CD4-positive, alpha-beta memory T cell (primary cell): ENCODE data around the gene OSBP2. TPM values are rescaled to one million over a fixed set of nuclear protein-coding genes. Genes with fewer than 3 reads are reported as not detected.

Source experiments
- CTCF ChIA-PET: fragments of 350-600 bp; sonication (Branson Sonifier 250); formaldehyde crosslinking; loops from one replicate; lab custom pipeline; 2021; ENCODE audit warnings: inconsistent platforms; ENCODE audit not compliant: partially characterized antibody; lab: Charles Lee
- POLR2A ChIA-PET: fragments of 350-600 bp; sonication (Branson Sonifier 250); formaldehyde crosslinking; loops from one replicate; lab custom pipeline; 2021; ENCODE audit not compliant: partially characterized antibody; lab: Charles Lee
- DNase-seq, 5 donors: peaks; one replicate each; pipeline versions ENCODE4 v3.0.0 to v3.0.0-alpha.2; 2020 to 2022; ENCODE audit warnings: mixed read lengths in 1 of 5
- H3K27ac ChIP-seq: one replicate; pipeline ENCODE4 v1.7.0; 2013; ENCODE audit warnings: low read depth, low read length
- H3K27me3 ChIP-seq: 2 replicates; pipeline ENCODE4 v1.7.0; 2013; ENCODE audit warnings: mild to moderate bottlenecking, low read length, moderate library complexity; ENCODE audit not compliant: insufficient read depth
- H3K36me3 ChIP-seq: 2 replicates; pipeline ENCODE4 v1.7.0; 2013; ENCODE audit warnings: mild to moderate bottlenecking, low read length, moderate library complexity; ENCODE audit not compliant: insufficient read depth
- H3K4me1 ChIP-seq: 2 replicates; pipeline ENCODE4 v1.7.0; 2013; ENCODE audit warnings: mild to moderate bottlenecking, low read length, moderate library complexity; ENCODE audit not compliant: insufficient read depth
- H3K4me3 ChIP-seq, 2 donors: one replicate each; pipeline ENCODE4 v1.7.0; 2013; ENCODE audit warnings: low read length in 2 of 2, mild to moderate bottlenecking in 1 of 2
- H3K9me3 ChIP-seq, 2 donors: one replicate each; pipeline ENCODE4 v1.7.0; 2013; ENCODE audit warnings: low read length in 2 of 2, control low read depth in 1 of 2; ENCODE audit not compliant: control insufficient read depth in 1 of 2
- H3K27ac Mint-ChIP-seq, 7 donors: one replicate each; pipeline ENCODE4 v1.8.0; 2020 to 2021; ENCODE audit warnings: mixed read lengths in 7 of 7, mild to moderate bottlenecking in 6 of 7, inconsistent platforms in 3 of 7, moderate library complexity in 3 of 7
- H3K27me3 Mint-ChIP-seq, 2 donors: one replicate each; pipeline ENCODE4 v1.8.0; 2020 to 2021; ENCODE audit warnings: mixed read lengths in 2 of 2
- H3K36me3 Mint-ChIP-seq, 2 donors: one replicate each; pipeline ENCODE4 v1.8.0; 2020 to 2021; ENCODE audit warnings: mixed read lengths in 2 of 2, inconsistent platforms in 1 of 2, mild to moderate bottlenecking in 1 of 2
- H3K4me1 Mint-ChIP-seq, 4 donors: one replicate each; pipeline ENCODE4 v1.8.0; 2020 to 2021; ENCODE audit warnings: mixed read lengths in 4 of 4, mild to moderate bottlenecking in 1 of 4
- H3K4me3 Mint-ChIP-seq, 8 donors: one replicate each; pipeline ENCODE4 v1.8.0; 2020 to 2021; ENCODE audit warnings: mixed read lengths in 8 of 8, mild to moderate bottlenecking in 7 of 8, moderate library complexity in 6 of 8, inconsistent platforms in 3 of 8
- H3K9me3 Mint-ChIP-seq, 8 donors: one replicate each; pipeline ENCODE4 v1.8.0; 2020 to 2021; ENCODE audit warnings: mixed read lengths in 8 of 8, mild to moderate bottlenecking in 5 of 8, inconsistent platforms in 3 of 8, moderate library complexity in 1 of 8
- intact Hi-C: fragments of 100-400 bp; cut with micrococcal nuclease; formaldehyde crosslinking; loops from one replicate; pipeline ENCODE4 v1.15.1; 2023
- polyA plus RNA-seq, 2 donors: library from polyadenylated mRNA; unstranded; fragments of 300-500 nt; fragmentation: Illumina TruSeq; gene quantifications; one replicate each; pipeline ENCODE4 v1.2.3, GENCODE V29; 2021
- total RNA-seq, 2 experiments: library from RNA; stranded (reverse); gene quantifications; one replicate each; pipeline ENCODE4 v1.2.3, GENCODE V29; 2021

OSBP2 gene
- total and polyA plus RNA-seq, 4 experiments from 2014 or later, result 0.39 to 1.3 (median 0.74) TPM

DNA sequence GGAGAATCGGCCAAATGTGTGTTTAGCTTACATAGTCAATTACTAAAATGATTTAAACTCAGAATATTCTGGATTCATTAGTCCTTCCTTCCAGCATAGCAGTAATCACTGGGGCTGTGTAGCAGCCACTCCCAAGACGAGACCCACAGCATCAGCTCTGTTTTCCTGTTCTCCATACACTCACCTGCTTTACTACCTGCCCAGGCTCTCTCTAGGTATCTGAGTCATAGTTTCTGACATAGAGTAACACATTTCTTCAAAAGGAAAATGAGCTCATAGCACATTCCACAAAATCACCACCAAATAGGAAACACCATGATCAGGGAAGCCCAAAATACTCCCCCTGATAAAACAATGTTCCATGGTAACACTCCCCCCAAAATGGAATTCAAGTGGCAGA is 251.0 kb downstream of the OSBP2 start:
- H3K36me3 Mint-ChIP-seq, result peaks cover 53 to 54% of the 10 kb centered on the region in 2 donors
- H3K4me3 Mint-ChIP-seq, result peak overlapping the region in 1 of 8 donors; percentile 8
- H3K27ac Mint-ChIP-seq, result peak overlapping the region in 4 of 7 donors; percentile 5 to 87 (median 54)
- H3K27me3 Mint-ChIP-seq, result no peaks in the 10 kb centered on the region
- no peak overlapping the region for H3K27ac ChIP-seq
- H3K4me1 Mint-ChIP-seq, result peaks cover 39 to 62% (median 49%) of the 10 kb centered on the region in 4 donors
- peaks cover 31% of the 10 kb centered on the region for H3K36me3 ChIP-seq
- H3K9me3 ChIP-seq, result no peaks in the 10 kb centered on the region
- H3K9me3 Mint-ChIP-seq, result no peaks in the 10 kb centered on the region
- CTCF ChIA-PET, result interaction anchor here (0.9 to 4.5 kb wide), 5 partner anchors 23 to 333 kb away, joined by 3 to 54 read pairs (median 15); partner anchors contain the start of genes MORC2 and TUG1
- H3K4me1 ChIP-seq, result peaks cover 47% of the 10 kb centered on the region
- intact Hi-C loops, result no loop called here
- H3K4me3 ChIP-seq, result no peak overlapping the region
- H3K27me3 ChIP-seq, result no peaks in the 10 kb centered on the region
- POLR2A ChIA-PET, result interaction anchor here (1.1 to 2.9 kb wide), 3 partner anchors 23 to 139 kb away, joined by 6 to 24 read pairs (median 12); partner anchors contain the start of genes MORC2 and TUG1
- no peak for DNase-seq

DNA sequence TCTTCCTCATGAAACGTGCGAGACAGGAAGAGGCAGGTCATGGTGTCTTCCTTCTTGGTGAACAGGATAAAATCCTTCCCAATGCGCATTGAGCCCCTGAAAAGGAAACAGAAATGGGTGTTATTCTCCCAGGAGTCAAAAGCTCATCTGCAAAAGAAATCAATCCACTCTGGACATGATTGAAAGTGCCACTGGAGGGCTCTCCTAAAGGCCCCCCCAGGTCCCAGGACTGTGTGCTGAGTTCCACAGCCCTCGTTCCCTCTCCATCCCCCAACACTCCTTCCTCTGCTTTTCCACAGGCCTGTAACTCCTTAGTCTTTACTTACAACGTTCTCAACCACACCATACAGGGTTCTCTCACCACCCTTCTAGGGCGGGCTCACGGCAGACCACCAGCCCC is 251.7 kb downstream of the OSBP2 start:
- ChIA-PET CTCF (interaction anchor here (0.9 to 4.5 kb wide), 10 partner anchors 8 to 301 kb away, joined by 3 to 54 read pairs (median 4); partner anchors contain the start of genes MORC2 and TUG1), POLR2A (interaction anchor here (0.6 to 2.9 kb wide), 4 partner anchors 22 to 138 kb away, joined by 3 to 24 read pairs (median 9); partner anchors contain the start of genes MORC2 and TUG1)
- intact Hi-C loops, result no loop called here
- no peak overlapping the region for H3K4me3 Mint-ChIP-seq
- H3K27ac ChIP-seq, result no peak overlapping the region
- peaks cover 54 to 57% of the 10 kb centered on the region in 2 donors for H3K36me3 Mint-ChIP-seq
- no peaks in the 10 kb centered on the region for H3K27me3 Mint-ChIP-seq
- peaks cover 31% of the 10 kb centered on the region for H3K36me3 ChIP-seq
- no peaks in the 10 kb centered on the region for H3K9me3 ChIP-seq
- no peak overlapping the region for H3K4me3 ChIP-seq
- H3K27ac Mint-ChIP-seq, result peak overlapping the region in 5 of 7 donors; percentile 29 to 63 (median 44)
- H3K4me1 ChIP-seq, result peaks cover 40% of the 10 kb centered on the region
- no peaks in the 10 kb centered on the region for H3K27me3 ChIP-seq
- H3K9me3 Mint-ChIP-seq, result no peaks in the 10 kb centered on the region
- no peak for DNase-seq
- H3K4me1 Mint-ChIP-seq, result peaks cover 35 to 59% (median 45%) of the 10 kb centered on the region in 4 donors

DNA sequence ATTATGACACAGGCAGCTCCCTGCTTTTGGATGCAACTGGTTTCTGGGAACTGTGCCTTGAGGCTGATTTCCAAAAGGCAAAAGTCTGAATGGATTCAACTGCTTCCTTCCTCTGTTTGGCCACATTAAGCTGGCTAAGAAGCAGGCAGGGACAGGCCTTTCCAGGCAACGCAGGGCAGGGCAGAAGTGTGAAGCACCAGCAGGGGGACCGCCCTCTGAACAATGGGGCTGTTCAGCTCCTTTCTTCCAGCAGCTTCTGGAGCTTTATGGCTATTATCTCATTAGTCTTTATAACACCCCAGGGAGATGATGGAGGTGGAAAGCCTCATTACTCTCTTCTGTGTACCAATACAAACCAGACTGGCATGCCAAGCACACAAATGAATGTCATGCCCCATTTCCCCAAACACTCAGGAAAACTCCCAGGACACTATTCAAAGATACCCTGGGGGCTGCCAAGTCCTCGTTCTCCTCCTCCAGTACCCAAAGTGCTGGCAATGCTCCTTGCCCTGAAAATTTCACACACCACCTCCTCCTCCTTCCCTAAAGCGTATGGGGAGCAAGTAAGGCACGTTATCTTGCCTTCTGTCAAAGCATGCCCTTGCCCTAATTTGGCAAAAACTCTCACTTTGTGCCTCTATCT is 252.6 kb downstream of the OSBP2 start:
- CTCF ChIA-PET, result interaction anchor here (0.9 to 4.5 kb wide), 9 partner anchors 9 to 300 kb away, joined by 3 to 54 read pairs (median 4); partner anchors contain the start of genes MORC2 and TUG1
- H3K27me3 Mint-ChIP-seq, result no peaks in the 10 kb centered on the region
- DNase-seq, result no peak
- peaks cover 50 to 54% of the 10 kb centered on the region in 2 donors for H3K36me3 Mint-ChIP-seq
- peak overlapping the region in 2 of 7 donors; percentile 25 to 61 for H3K27ac Mint-ChIP-seq
- H3K4me1 Mint-ChIP-seq, result peaks cover 31 to 56% (median 41%) of the 10 kb centered on the region in 4 donors
- no peak overlapping the region for H3K27ac ChIP-seq
- H3K27me3 ChIP-seq, result no peaks in the 10 kb centered on the region
- H3K36me3 ChIP-seq, result peaks cover 31% of the 10 kb centered on the region
- H3K4me3 Mint-ChIP-seq, result no peak overlapping the region
- no peak overlapping the region for H3K4me3 ChIP-seq
- H3K9me3 Mint-ChIP-seq, result no peaks in the 10 kb centered on the region
- POLR2A ChIA-PET, result interaction anchor here (0.6 to 2.9 kb wide), 3 partner anchors 21 to 137 kb away, joined by 3 to 24 read pairs (median 12); partner anchors contain the start of genes MORC2 and TUG1
- no peaks in the 10 kb centered on the region for H3K9me3 ChIP-seq
- peaks cover 37% of the 10 kb centered on the region for H3K4me1 ChIP-seq
- intact Hi-C loops, result no loop called here

DNA sequence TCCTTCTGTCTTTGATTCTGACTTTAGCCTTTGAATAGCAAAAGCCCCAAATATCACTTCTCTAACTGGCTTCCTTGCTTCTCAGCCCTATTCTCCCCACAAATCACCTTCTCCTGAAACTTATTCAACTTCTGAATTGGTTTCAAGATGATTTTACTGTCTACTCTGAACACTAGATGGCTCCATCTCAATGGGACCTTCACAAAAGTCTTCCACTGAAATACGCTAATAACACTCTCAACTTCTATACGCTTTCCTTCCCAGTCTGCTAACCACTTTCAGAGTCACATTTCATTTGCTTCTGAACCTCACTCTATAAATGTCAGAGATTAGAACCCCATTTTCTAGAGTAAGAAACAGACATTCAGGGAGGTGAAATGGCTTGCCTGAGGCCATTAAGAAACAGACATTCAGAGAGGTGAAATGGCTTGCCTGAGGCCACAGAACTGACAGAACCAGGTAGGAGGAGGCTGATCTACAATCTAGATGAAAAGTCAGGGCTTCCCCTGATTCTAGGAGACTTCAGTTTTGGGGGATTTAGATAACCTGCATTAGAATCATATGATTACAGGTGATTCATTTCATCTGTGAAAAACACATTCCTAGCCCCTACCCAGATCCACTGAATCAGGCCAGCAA is 253.3 kb downstream of the OSBP2 start:
- POLR2A ChIA-PET, result no interaction called here
- DNase-seq, result peak in 4 of 5 donors; percentile 34 to 46 (median 39)
- Histone ChIP-seq H3K27ac (no peak overlapping the region), H3K4me1 (peaks cover 33% of the 10 kb centered on the region), H3K4me3 (no peak overlapping the region), H3K9me3 (no peaks in the 10 kb centered on the region), H3K27me3 (no peaks in the 10 kb centered on the region), H3K36me3 (peaks cover 31% of the 10 kb centered on the region)
- H3K36me3 Mint-ChIP-seq, result peaks cover 56% of the 10 kb centered on the region in 2 donors
- intact Hi-C loops, result loop anchor here (1.0 to 2.0 kb wide), 2 partner anchors 136 to 283 kb away; no protein-coding TSS in a partner anchor
- CTCF ChIA-PET, result interaction anchor here (1.0 to 3.1 kb wide), 5 partner anchors 8 to 137 kb away, joined by 3 to 25 read pairs (median 12); partner anchors contain the start of genes MORC2 and TUG1
- H3K4me1 Mint-ChIP-seq, result peaks cover 31 to 50% (median 45%) of the 10 kb centered on the region in 4 donors
- H3K4me3 Mint-ChIP-seq, result no peak overlapping the region
- H3K27ac Mint-ChIP-seq, result no peak overlapping the region
- H3K27me3 Mint-ChIP-seq, result no peaks in the 10 kb centered on the region
- H3K9me3 Mint-ChIP-seq, result no peaks in the 10 kb centered on the region

DNA sequence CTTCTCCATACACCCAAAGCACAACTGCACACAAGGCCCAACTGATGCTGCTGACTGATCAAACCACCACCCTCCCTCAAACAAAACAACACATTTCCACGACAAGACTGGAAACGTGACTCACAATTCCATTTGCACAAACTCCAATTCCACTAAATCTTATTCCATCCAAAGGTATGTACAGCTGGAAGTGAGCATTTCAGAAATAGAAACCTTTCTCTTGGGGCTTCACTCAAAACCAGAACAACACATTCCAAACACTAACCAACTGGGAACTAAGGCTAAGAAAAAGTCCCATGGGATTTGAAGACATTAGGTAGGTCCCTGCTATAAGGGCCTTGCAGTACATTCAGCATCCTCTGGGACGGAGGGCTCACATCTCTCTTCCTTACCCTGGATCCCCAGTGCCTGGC is 254.3 kb downstream of the OSBP2 start:
- peaks cover 25 to 45% (median 38%) of the 10 kb centered on the region in 4 donors for H3K4me1 Mint-ChIP-seq
- ChIA-PET CTCF (interaction anchor here (0.9 to 2.4 kb wide), 7 partner anchors 9 to 283 kb away, joined by 3 to 12 read pairs (median 4); partner anchors contain the start of gene MORC2), POLR2A (interaction anchor here (1.0 to 1.4 kb wide), 2 partner anchors 17 to 19 kb away, joined by 3 to 4 read pairs; partner anchors contain the start of gene MORC2)
- DNase-seq, result no peak
- H3K9me3 ChIP-seq, result no peaks in the 10 kb centered on the region
- H3K27me3 ChIP-seq, result no peaks in the 10 kb centered on the region
- peaks cover 31% of the 10 kb centered on the region for H3K36me3 ChIP-seq
- peak overlapping the region in 1 of 7 donors; percentile 37 for H3K27ac Mint-ChIP-seq
- no peaks in the 10 kb centered on the region for H3K27me3 Mint-ChIP-seq
- intact Hi-C loops, result loop anchor here (1.0 to 2.0 kb wide), 2 partner anchors 135 to 282 kb away; no protein-coding TSS in a partner anchor
- H3K27ac ChIP-seq, result no peak overlapping the region
- no peak overlapping the region for H3K4me3 ChIP-seq
- peaks cover 23% of the 10 kb centered on the region for H3K4me1 ChIP-seq
- H3K9me3 Mint-ChIP-seq, result no peaks in the 10 kb centered on the region
- H3K36me3 Mint-ChIP-seq, result peaks cover 57 to 61% of the 10 kb centered on the region in 2 donors
- no peak overlapping the region for H3K4me3 Mint-ChIP-seq

DNA sequence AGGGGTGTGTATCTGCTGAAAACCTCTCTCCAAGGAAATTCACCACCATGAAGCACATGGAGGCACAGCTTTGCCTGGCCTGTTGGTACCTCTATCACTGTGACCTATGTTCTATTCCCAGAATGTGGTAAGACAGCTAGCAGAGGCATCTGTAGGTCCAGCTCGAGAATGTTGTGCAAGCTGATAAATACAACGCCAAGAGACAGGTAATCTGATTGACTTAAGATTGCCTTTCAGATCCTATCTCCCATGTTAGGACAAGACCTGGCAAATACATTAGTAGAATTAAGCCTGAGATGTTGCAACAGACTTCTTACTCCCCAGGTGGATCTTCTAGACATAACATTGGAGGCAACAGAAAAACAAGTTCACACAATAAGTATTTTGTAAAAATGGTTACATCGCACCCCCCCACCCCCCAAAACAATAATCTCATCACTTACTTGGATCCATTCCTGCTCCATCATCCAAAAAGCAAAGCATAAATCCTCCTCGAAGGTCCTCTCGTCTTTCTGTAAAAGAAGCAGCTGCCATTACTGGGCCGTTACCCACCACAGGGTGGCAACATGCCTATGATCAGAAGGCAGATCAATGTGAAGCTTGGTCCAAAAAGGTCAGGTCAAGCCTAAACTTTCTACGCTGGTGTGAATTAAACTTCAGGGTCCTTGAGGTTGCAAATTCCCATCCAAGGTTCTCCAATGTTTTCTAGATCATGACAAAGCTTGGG is 255.4 kb downstream of the OSBP2 start:
- peak overlapping the region in 1 of 7 donors; percentile 75 for H3K27ac Mint-ChIP-seq
- H3K4me1 Mint-ChIP-seq, result peaks cover 14 to 36% (median 27%) of the 10 kb centered on the region in 4 donors
- POLR2A ChIA-PET, result interaction anchor here (1.0 to 2.4 kb wide), 3 partner anchors 9 to 18 kb away, joined by 3 to 7 read pairs (median 4); partner anchors contain the start of gene MORC2

More for the DNA sequence above, 255.4 kb downstream of the OSBP2 start:
- Histone ChIP-seq H3K27ac (no peak overlapping the region), H3K4me3 (no peak overlapping the region), H3K27me3 (no peaks in the 10 kb centered on the region), H3K36me3 (peaks cover 22% of the 10 kb centered on the region), H3K4me1 (peaks cover 15% of the 10 kb centered on the region), H3K9me3 (no peaks in the 10 kb centered on the region)
- Mint-ChIP-seq H3K9me3 (no peaks in the 10 kb centered on the region), H3K36me3 (peaks cover 51 to 55% of the 10 kb centered on the region in 2 donors), H3K27me3 (no peaks in the 10 kb centered on the region), H3K4me3 (no peak overlapping the region)
- no peak for DNase-seq
- intact Hi-C loops, result loop anchor here (2.0 kb wide), 1 partner anchor 281 kb away; no protein-coding TSS in a partner anchor
- CTCF ChIA-PET, result interaction anchor here (1.1 to 2.4 kb wide), 6 partner anchors 9 to 323 kb away, joined by 3 to 12 read pairs (median 6); partner anchors contain the start of gene MORC2
